ENCODE results near the gene RNASE8.

RNASE8 gene

DNA sequence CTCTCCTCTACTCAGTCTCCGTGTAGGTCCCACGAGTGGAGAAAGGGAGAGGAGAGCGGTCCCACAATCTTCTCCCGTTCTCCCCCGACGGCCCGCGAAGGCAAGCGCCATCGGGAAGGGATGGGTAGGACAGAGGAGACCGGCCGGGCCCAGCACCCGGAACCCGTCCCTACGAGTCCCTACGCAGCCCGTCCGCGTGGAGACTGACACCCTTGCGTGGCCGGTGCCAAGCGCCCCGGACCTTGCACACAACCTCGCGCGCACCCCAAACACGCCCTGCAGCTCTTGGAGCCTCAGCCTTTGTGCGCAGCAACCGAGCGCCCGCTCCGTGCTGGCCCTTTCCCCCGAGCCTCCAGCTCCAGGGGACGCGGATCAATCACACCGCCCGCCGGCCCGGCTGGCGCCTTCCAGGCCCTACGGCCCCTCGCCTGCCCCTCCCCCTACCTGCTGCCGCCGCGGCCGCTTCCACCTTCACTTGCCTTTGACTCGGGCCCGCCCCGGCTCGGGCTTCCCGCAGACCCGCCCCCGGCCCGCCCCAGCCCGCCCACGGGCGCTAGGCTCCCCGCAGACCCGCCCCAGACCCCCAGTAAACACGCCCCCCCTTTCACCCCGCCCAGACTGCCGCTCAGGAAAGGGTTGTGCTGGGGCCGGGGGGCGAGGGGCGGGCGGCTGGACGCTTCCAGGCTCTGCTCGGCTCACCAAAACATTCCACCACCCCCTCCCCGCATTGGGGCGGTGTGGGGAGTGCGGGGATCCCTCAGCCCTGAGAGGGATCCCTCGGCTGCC, 32.8 kb upstream of the RNASE8 start, which contains the start of gene NDRG2:
Gene NDRG2, minus strand, starts transcription at position 477 of the 786 bp plus-strand sequence. CDS start 1,746 bp downstream, outside the sequence.
- peak; percentile 78 for DNase-seq (ENCODE audit: low spot score)
- TF ChIP-seq, protein P1, sequence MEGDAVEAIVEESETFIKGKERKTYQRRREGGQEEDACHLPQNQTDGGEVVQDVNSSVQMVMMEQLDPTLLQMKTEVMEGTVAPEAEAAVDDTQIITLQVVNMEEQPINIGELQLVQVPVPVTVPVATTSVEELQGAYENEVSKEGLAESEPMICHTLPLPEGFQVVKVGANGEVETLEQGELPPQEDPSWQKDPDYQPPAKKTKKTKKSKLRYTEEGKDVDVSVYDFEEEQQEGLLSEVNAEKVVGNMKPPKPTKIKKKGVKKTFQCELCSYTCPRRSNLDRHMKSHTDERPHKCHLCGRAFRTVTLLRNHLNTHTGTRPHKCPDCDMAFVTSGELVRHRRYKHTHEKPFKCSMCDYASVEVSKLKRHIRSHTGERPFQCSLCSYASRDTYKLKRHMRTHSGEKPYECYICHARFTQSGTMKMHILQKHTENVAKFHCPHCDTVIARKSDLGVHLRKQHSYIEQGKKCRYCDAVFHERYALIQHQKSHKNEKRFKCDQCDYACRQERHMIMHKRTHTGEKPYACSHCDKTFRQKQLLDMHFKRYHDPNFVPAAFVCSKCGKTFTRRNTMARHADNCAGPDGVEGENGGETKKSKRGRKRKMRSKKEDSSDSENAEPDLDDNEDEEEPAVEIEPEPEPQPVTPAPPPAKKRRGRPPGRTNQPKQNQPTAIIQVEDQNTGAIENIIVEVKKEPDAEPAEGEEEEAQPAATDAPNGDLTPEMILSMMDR (IDR thresholded peaks at IDR 0.05; ENCODE audit: extremely low read depth, missing control alignments): no peak

DNA sequence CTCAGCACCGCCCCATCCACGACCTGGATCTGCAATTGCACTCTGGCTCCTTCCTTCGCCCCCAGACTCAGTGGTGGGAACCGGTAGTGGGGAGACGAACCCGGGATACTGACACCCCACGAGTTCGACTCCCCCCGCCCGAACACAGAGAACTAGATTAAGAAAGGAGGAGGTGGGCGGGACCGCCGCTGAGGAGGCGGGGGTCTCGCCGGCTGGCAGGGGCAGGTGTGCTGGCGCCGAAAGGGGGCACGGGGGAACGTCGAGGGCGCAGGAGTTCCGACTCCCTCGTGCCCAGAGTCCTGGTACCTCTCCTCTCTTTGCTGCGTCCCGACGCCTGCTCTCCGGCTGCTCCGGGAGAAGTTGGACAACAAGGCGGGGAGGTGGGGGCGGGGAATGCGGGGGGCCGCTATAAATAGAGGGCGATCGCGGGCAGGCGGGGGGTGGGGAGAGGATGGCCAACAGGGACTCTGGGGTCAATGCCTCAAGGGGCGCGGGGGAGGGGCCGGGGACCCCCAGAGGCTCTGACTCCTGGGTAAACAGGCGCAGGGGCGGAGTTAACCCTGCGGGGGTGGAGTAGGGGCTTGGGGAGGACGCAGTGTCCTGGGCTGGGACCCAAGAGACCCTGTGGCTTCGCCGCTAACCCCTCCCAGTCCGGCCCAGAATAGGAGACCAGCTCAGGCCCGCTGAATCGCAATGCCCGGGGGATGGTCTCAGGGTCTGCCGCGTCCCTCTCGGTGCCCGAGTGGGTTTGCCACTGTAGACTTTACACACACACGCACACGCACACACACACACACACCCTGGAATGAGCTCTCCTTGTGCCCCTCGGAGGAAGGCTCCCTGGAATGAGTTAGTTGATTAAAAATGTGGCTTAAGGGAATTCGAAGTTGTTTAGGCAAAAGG, 32.0 kb upstream of the RNASE8 start:
- TF ChIP-seq, protein P1 (IDR thresholded peaks at IDR 0.05; ENCODE audit: extremely low read depth, missing control alignments): no peak
- DNase-seq (ENCODE audit: low spot score): no peak

DNA sequence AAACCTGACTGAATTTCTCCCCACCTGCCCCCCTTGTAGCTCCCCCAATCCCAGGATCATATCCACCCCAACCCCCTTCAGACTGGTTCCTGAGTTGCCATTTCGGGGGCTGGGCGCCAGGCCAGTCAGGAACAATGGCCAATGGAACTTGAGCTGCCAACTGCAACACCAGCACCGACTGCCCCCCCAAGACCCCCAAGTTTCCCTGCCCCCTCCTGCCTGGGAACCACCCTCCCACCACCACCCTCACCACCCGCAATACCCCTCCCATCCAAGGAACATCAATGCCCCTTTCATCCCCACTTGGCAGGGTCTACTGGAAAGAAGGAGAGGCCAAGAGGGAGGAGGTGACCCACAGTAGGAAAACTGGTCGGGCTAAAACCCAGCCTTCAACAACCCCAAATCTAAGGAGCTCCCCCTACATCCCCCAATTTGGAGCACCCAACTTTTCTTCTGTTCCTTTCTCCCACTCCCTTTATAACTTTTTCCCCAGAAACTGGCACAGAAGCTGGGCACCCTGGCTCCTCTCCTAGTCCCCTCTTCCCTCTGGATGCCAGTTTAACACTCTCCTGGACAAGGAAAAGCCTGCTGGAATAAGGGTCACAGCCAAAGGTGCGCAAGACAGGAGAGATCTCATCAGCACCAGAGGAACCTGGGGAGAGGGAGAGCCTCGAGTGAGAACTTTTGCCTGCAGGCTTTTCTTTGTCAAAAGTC, 31.2 kb upstream of the RNASE8 start:
- TF ChIP-seq, protein P1 (IDR thresholded peaks at IDR 0.05; ENCODE audit: extremely low read depth, missing control alignments): no peak
- DNase-seq (ENCODE audit: low spot score): no peak

DNA sequence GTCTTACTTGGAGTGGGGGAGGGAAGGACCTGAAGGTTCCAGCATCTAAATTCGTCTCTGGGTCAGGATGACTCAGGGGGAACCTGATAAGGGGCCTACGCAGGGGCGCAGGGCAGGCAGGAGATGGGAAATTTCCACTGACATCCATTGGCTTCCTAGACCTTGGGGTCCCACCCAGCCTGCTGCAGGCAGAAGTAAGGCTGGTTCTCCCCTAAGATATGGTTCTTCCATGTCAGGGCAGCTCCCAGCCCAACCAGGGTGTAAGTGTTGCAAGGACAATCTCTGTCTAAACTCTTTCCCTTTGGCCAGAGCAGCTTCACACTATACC, 30.7 kb upstream of the RNASE8 start:
- DNase-seq (ENCODE audit: low spot score): no peak
- TF ChIP-seq, protein P1 (IDR thresholded peaks at IDR 0.05; ENCODE audit: extremely low read depth, missing control alignments): no peak

DNA sequence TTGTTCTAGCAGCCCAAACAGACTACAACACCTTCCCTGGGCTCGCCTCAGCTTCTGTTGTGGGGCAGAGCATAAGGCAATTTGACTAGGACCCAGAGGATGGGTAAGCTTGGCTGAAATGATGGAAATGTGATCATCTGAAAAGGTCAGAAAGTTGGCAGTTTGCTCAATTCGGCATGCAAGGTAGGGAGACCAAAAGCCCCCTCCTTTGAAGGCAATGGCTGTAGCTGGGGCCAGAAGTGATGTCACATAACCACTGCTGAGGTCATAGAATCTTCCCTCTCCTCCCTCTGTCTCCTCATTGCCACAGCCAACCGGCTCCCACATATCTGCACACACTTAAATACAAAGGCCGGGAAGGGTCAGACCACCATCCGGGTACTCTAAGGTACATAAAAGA, 27.7 kb upstream of the RNASE8 start, which contains the start of gene TPPP2:
Gene TPPP2, plus strand, starts transcription at position 301 of the 400 bp plus-strand sequence. CDS start 365 bp downstream, outside the sequence.
- DNase-seq (ENCODE audit: low spot score): no peak
- TF ChIP-seq, protein P1 (IDR thresholded peaks at IDR 0.05; ENCODE audit: extremely low read depth, missing control alignments): no peak

DNA sequence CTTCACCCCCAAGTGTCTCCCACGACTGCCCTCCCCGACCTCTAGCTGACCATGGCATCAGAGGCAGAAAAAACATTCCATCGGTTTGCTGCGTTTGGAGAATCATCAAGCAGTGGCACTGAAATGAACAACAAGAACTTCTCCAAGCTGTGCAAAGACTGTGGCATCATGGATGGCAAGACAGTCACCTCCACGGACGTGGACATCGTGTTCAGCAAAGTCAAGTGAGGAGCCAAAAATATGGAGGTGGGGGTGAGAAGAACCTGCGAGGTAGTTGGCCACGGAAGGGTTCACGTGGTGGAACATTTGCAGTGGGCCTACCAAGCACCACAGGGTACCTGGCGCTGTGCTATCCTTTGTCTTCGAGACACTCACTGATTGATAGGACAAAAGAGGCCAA, 27.1 kb upstream of the RNASE8 start:
- TF ChIP-seq, protein P1 (IDR thresholded peaks at IDR 0.05; ENCODE audit: extremely low read depth, missing control alignments): no peak
- DNase-seq (ENCODE audit: low spot score): no peak
